Bronchial epithelial cell (primary cell): Measurements from ENCODE around the gene KIF3B. TPM values are rescaled to one million over a fixed set of nuclear protein-coding genes. Genes with fewer than 3 reads are reported as not detected.
"Not testable (repeated sequence)": the region's sequence is repeated elsewhere in the genome, so short reads cannot be mapped to it uniquely, and the experiment has no call there.

ENCODE experiments used
- DNase-seq: peaks from one replicate; pipeline ENCODE4 v3.0.0-alpha.2; 2010; ENCODE audit warnings: low read depth
- FAIRE-seq: peaks from 2 replicates; lab custom pipeline; 2011; peaks lifted over from hg19 to GRCh38; lab: Jason Lieb, UNC
- H3K27me3 ChIP-seq: 2 replicates; pipeline ENCODE4 v1.5.1; 2011; ENCODE audit warnings: low read length; ENCODE audit not compliant: control insufficient read depth, insufficient read depth
- H3K36me3 ChIP-seq: 2 replicates; pipeline ENCODE4 v1.5.1; 2011; ENCODE audit warnings: low read length; ENCODE audit not compliant: control insufficient read depth, insufficient read depth
- H3K4me3 ChIP-seq: 2 replicates; pipeline ENCODE4 v1.5.1; 2011; ENCODE audit warnings: mild to moderate bottlenecking, low read depth, low read length, control low read depth
- CTCF ChIP-seq: IDR thresholded peaks from 2 replicates; pipeline ENCODE4 v1.5.1; 2011; ENCODE audit warnings: mild to moderate bottlenecking, moderate library complexity, low read length, control low read depth, inconsistent platforms; ENCODE audit not compliant: insufficient read depth, severe bottlenecking
- total RNA-seq: library from RNA; depleted of rRNA; stranded (reverse); fragments of >200 nt; gene quantifications from 2 replicates; pipeline ENCODE4 v1.2.1, GENCODE V29; 2014

KIF3B gene
- total RNA-seq, 1 donor from 2014 or later = 11.1 TPM

GRCh38 chr20:32380745-32381144, 103.3 kb downstream of the KIF3B start:
- H3K36me3 ChIP-seq = no peaks in the 10 kb centered on the region
- DNase-seq (no peak), FAIRE-seq (no peak)
- H3K4me3 ChIP-seq = no peak overlapping the region
- no peaks in the 10 kb centered on the region for H3K27me3 ChIP-seq
- TF ChIP-seq CTCF = no peak

GRCh38 chr20:32382102-32382950, 104.9 kb downstream of the KIF3B start:
- DNase-seq (peak; percentile 17), FAIRE-seq (no peak)
- no peak for TF ChIP-seq CTCF
- Histone ChIP-seq H3K27me3 (no peaks in the 10 kb centered on the region), H3K4me3 (no peak overlapping the region), H3K36me3 (no peaks in the 10 kb centered on the region)

- H3K36me3 ChIP-seq, DNase-seq, H3K4me3 ChIP-seq, H3K27me3 ChIP-seq, FAIRE-seq: not testable (repeated sequence)
These were observed 106.0 kb downstream of the KIF3B start for GRCh38 chr20:32383441-32383840.

Other genes with a start within 250 kb of the KIF3B start
- under 0.01 and 0.13 TPM in 2 replicates for gene HCK, start 225.4 kb upstream of the KIF3B start, total RNA-seq
- 19.0 and 22.0 TPM in 2 replicates for gene TM9SF4, start 167.9 kb upstream of the KIF3B start, total RNA-seq
- 2.6 and 3.8 TPM in 2 replicates for gene PLAGL2, start 69.9 kb upstream of the KIF3B start, total RNA-seq
- 25.0 and 27.6 TPM in 2 replicates for gene POFUT1, start 69.8 kb upstream of the KIF3B start, total RNA-seq
- gene ASXL1, start 80.7 kb downstream of the KIF3B start, total RNA-seq = 13.8 and 17.6 TPM in 2 replicates